CD8-positive, alpha-beta memory T cell (primary cell): ENCODE data around the gene CCR7. TPM values are rescaled to one million over a fixed set of nuclear protein-coding genes. Genes with fewer than 3 reads are reported as not detected.

Source experiments
- CTCF ChIA-PET: fragments of 350-600 bp; sonication (Branson Sonifier 250); formaldehyde crosslinking; loops from one replicate; lab custom pipeline; 2021; ENCODE audit warnings: antibody characterized with exemption; lab: Charles Lee
- POLR2A ChIA-PET: fragments of 350-600 bp; sonication (Branson Sonifier 250); formaldehyde crosslinking; loops from one replicate; lab custom pipeline; 2021; ENCODE audit warnings: antibody characterized with exemption; lab: Charles Lee
- DNase-seq, 5 donors: peaks; one replicate each; pipeline versions ENCODE4 v3.0.0 to v3.0.0-alpha.2; 2020 to 2022; ENCODE audit warnings: mixed read lengths in 1 of 5
- H3K27ac ChIP-seq: one replicate; pipeline ENCODE4 v1.7.0; 2013; ENCODE audit warnings: low read depth, mild to moderate bottlenecking, low read length, moderate library complexity
- H3K27me3 ChIP-seq: 2 replicates; pipeline ENCODE4 v1.7.0; 2013; ENCODE audit warnings: low read length, mild to moderate bottlenecking; ENCODE audit not compliant: insufficient read depth, poor library complexity, severe bottlenecking
- H3K36me3 ChIP-seq: 2 replicates; pipeline ENCODE4 v1.7.0; 2013; ENCODE audit warnings: mild to moderate bottlenecking, low read length, moderate library complexity; ENCODE audit not compliant: insufficient read depth
- H3K4me1 ChIP-seq: 2 replicates; pipeline ENCODE4 v1.7.0; 2013; ENCODE audit warnings: mild to moderate bottlenecking, low read length, moderate library complexity; ENCODE audit not compliant: insufficient read depth
- H3K4me3 ChIP-seq: 2 replicates; pipeline ENCODE4 v1.7.0; 2013; ENCODE audit warnings: mild to moderate bottlenecking, low read length
- H3K9me3 ChIP-seq: 2 replicates; pipeline ENCODE4 v1.7.0; 2013; ENCODE audit warnings: mild to moderate bottlenecking, low read length
- H3K27ac Mint-ChIP-seq, 8 donors: one replicate each; pipeline ENCODE4 v1.8.0; 2020 to 2021; ENCODE audit warnings: mixed read lengths in 8 of 8, mild to moderate bottlenecking in 6 of 8, inconsistent platforms in 3 of 8, moderate library complexity in 3 of 8
- H3K27me3 Mint-ChIP-seq, 2 donors: one replicate each; pipeline ENCODE4 v1.8.0; 2020 to 2021; ENCODE audit warnings: mixed read lengths in 2 of 2, mild to moderate bottlenecking in 1 of 2, moderate library complexity in 1 of 2
- H3K36me3 Mint-ChIP-seq, 3 donors: one replicate each; pipeline ENCODE4 v1.8.0; 2020 to 2021; ENCODE audit warnings: mixed read lengths in 3 of 3, inconsistent platforms in 1 of 3, mild to moderate bottlenecking in 1 of 3
- H3K4me1 Mint-ChIP-seq, 3 donors: one replicate each; pipeline ENCODE4 v1.8.0; 2020 to 2021; ENCODE audit warnings: mixed read lengths in 3 of 3, inconsistent platforms in 1 of 3, mild to moderate bottlenecking in 1 of 3
- H3K4me3 Mint-ChIP-seq, 7 donors: one replicate each; pipeline ENCODE4 v1.8.0; 2020 to 2021; ENCODE audit warnings: mixed read lengths in 7 of 7, mild to moderate bottlenecking in 6 of 7, moderate library complexity in 4 of 7, inconsistent platforms in 2 of 7
- H3K9me3 Mint-ChIP-seq, 5 donors: one replicate each; pipeline ENCODE4 v1.8.0; 2020 to 2022; ENCODE audit warnings: mixed read lengths in 5 of 5, mild to moderate bottlenecking in 3 of 5, moderate library complexity in 2 of 5, inconsistent platforms in 1 of 5
- polyA plus RNA-seq: library from polyadenylated mRNA; unstranded; fragments of 300-500 nt; fragmentation: Illumina TruSeq; gene quantifications from one replicate; pipeline ENCODE4 v1.2.3, GENCODE V29; 2021
- total RNA-seq, 2 experiments: library from RNA; stranded (reverse); gene quantifications; one replicate each; pipeline ENCODE4 v1.2.3, GENCODE V29; 2021

CCR7 gene
- total and polyA plus RNA-seq, 3 experiments from 2014 or later: 152 to 286 (median 154) TPM

- Histone ChIP-seq H3K4me3 (no peak overlapping the region), H3K36me3 (no peaks in the 10 kb centered on the region), H3K4me1 (no peaks in the 10 kb centered on the region), H3K27me3 (no peaks in the 10 kb centered on the region), H3K9me3 (no peaks in the 10 kb centered on the region), H3K27ac (no peak overlapping the region)
- Mint-ChIP-seq H3K9me3 (no peaks in the 10 kb centered on the region), H3K27ac (no peak overlapping the region), H3K27me3 (no peaks in the 10 kb centered on the region), H3K36me3 (no peaks in the 10 kb centered on the region), H3K4me1 (peaks cover 3 to 17% (median 8%) of the 10 kb centered on the region in 3 donors), H3K4me3 (no peak overlapping the region)
- DNase-seq: no peak
- CTCF ChIA-PET: no interaction called here
- POLR2A ChIA-PET: no interaction called here
These were observed 58.5 kb downstream of the CCR7 start for GRCh38 chr17:40506786-40507185.

Other genes starting within 250 kb of the CCR7 start
- under 1 TPM in 1 of 2 experiments, not detected in 1; 0.24 TPM for gene GJD3, start 200.7 kb downstream of the CCR7 start, total RNA-seq
- 0.40 TPM for gene GJD3, start 200.7 kb downstream of the CCR7 start, polyA plus RNA-seq
- gene TOP2A, start 147.6 kb downstream of the CCR7 start, total RNA-seq: 100 to 1,000 TPM; 138 to 143 TPM
- 0.86 TPM for gene TOP2A, start 147.6 kb downstream of the CCR7 start, polyA plus RNA-seq
- gene IGFBP4, start 122.0 kb downstream of the CCR7 start, total RNA-seq: 1 to 10 TPM; 3.0 to 3.2 TPM
- gene IGFBP4, start 122.0 kb downstream of the CCR7 start, polyA plus RNA-seq: 21.4 TPM
- 1 to 10 TPM; 3.1 TPM for gene TNS4, start 63.8 kb downstream of the CCR7 start, total RNA-seq
- 0.41 TPM for gene TNS4, start 63.8 kb downstream of the CCR7 start, polyA plus RNA-seq
- gene SMARCE1, start 82.3 kb upstream of the CCR7 start, total RNA-seq: 100 to 1,000 TPM; 101 to 108 TPM
- gene SMARCE1, start 82.3 kb upstream of the CCR7 start, polyA plus RNA-seq: 216 TPM
- gene KRT222, start 99.7 kb upstream of the CCR7 start, total RNA-seq: not detected
- not detected for gene KRT222, start 99.7 kb upstream of the CCR7 start, polyA plus RNA-seq
- gene KRT24, start 138.3 kb upstream of the CCR7 start, total RNA-seq: not detected
- not detected for gene KRT24, start 138.3 kb upstream of the CCR7 start, polyA plus RNA-seq
- not detected for gene KRT25, start 189.9 kb upstream of the CCR7 start, total RNA-seq
- not detected for gene KRT25, start 189.9 kb upstream of the CCR7 start, polyA plus RNA-seq
- gene KRT26, start 206.7 kb upstream of the CCR7 start, total RNA-seq: not detected
- gene KRT26, start 206.7 kb upstream of the CCR7 start, polyA plus RNA-seq: not detected
- not detected for gene KRT27, start 217.1 kb upstream of the CCR7 start, total RNA-seq
- gene KRT27, start 217.1 kb upstream of the CCR7 start, polyA plus RNA-seq: not detected
- not detected for gene KRT28, start 234.5 kb upstream of the CCR7 start, total RNA-seq
- not detected for gene KRT28, start 234.5 kb upstream of the CCR7 start, polyA plus RNA-seq